Gastroesophageal sphincter (tissue), 4 donors: ENCODE data around the gene OR2W1. TPM values are rescaled to one million over a fixed set of nuclear protein-coding genes. Genes with fewer than 3 reads are reported as not detected.

Source experiments
- ATAC-seq: fragments of 150-250 bp; one replicate; pipeline ENCODE4 v1.9.1; 2016; ENCODE audit warnings: mild to moderate bottlenecking, moderate library complexity
- H3K27ac ChIP-seq, 4 donors: fragments of 200-600 bp; sonication (generic) in 3 of 4; 1 replicate in 3 of 4; 2 replicates in 1 of 4; pipeline ENCODE4 v1.5.1; 2016 to 2019
- H3K27me3 ChIP-seq: fragments of 200-600 bp; sonication (generic); one replicate; pipeline ENCODE4 v1.5.1; 2019
- H3K36me3 ChIP-seq, 2 donors: fragments of 200-600 bp; sonication (generic); one replicate each; pipeline ENCODE4 v1.5.1; 2019; ENCODE audit warnings: control low read depth in 1 of 2
- H3K4me1 ChIP-seq, 3 donors: fragments of 200-600 bp; sonication (generic); 1 replicate in 2 of 3; 2 replicates in 1 of 3; pipeline ENCODE4 v1.5.1; 2016 to 2019; ENCODE audit warnings: control low read depth in 2 of 3
- H3K4me3 ChIP-seq, 2 donors: fragments of 200-600 bp; sonication (generic); one replicate each; pipeline ENCODE4 v1.5.1; 2019; ENCODE audit warnings: mild to moderate bottlenecking in 1 of 2, moderate library complexity in 1 of 2
- H3K9me3 ChIP-seq, 3 donors: fragments of 200-600 bp; sonication (generic); one replicate each; pipeline ENCODE4 v1.5.1; 2017 to 2019; ENCODE audit warnings: control low read depth in 2 of 3
- EP300 ChIP-seq: sonication (generic); formaldehyde crosslinking; IDR thresholded peaks from one replicate; pipeline ENCODE4 v1.6.1; 2017; ENCODE audit warnings: antibody characterized with exemption, mild to moderate bottlenecking
- POLR2A ChIP-seq, 2 donors: fragments of 450-650 bp; IDR thresholded peaks; one replicate each; pipeline ENCODE4 v1.6.1; 2017; ENCODE audit warnings: antibody characterized with exemption in 2 of 2, mild to moderate bottlenecking in 2 of 2, moderate library complexity in 1 of 2
- POLR2AphosphoS5 ChIP-seq: sonication (generic); formaldehyde crosslinking; IDR thresholded peaks from one replicate; pipeline ENCODE4 v1.6.1; 2017; ENCODE audit warnings: antibody characterized with exemption
- WGBS, 2 donors: methylation state at CpG; one replicate each; pipeline ENCODE4 v1.1.5; 2018; ENCODE audit warnings: low coverage in 1 of 2; 5-methylcytosine and 5-hydroxymethylcytosine counted together
- total RNA-seq, 4 donors: library from RNA; depleted of rRNA; stranded (reverse); fragments of >200 nt; gene quantifications; one replicate each; pipeline ENCODE4 v1.1.0, GENCODE V29; 2016
- TF ChIP-seq, protein P1 (sequence below), 4 experiments: fragments of 200-600 bp in 2 of 4; fragments of 450-650 bp in 2 of 4; sonication (generic) in 1 of 4; IDR thresholded peaks; one replicate each; pipeline ENCODE4 v1.5.1; 2017 to 2019; ENCODE audit warnings: antibody characterized with exemption in 4 of 4, mild to moderate bottlenecking in 2 of 4, moderate library complexity in 2 of 4

Gene OR2W1, protein sequence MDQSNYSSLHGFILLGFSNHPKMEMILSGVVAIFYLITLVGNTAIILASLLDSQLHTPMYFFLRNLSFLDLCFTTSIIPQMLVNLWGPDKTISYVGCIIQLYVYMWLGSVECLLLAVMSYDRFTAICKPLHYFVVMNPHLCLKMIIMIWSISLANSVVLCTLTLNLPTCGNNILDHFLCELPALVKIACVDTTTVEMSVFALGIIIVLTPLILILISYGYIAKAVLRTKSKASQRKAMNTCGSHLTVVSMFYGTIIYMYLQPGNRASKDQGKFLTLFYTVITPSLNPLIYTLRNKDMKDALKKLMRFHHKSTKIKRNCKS
- total RNA-seq = not detected

DNA sequence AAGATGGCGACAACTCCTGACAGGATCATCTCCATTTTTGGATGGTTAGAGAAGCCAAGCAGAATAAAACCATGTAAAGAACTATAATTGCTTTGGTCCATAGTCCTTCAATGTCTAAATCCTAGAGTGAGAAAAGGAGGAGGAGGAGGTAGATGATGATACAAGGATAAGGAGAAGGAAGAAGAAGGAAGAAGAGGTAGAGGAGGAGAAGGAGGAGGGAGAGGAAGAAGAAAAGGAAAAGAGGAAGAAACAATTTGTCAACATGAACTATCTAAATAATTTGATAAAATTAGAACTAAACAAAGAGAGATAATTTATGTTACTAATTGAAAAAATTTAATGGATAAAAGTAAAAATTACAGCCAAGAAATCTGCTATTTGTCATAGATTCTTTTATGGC lies at the start of gene OR2W1:
OR2W1 (minus strand) TSS at position 101 of the 400 bp plus-strand sequence; CDS start at position 101, 0 bp downstream.
- no peaks in the 10 kb centered on the region for H3K4me1 ChIP-seq
- no peak within 1 kb of the TSS for H3K27ac ChIP-seq
- no peaks in the 10 kb centered on the region for H3K9me3 ChIP-seq
- no peaks in the 10 kb centered on the region for H3K36me3 ChIP-seq
- H3K27me3 ChIP-seq = no peaks in the 10 kb centered on the region
- 75 to 100% methylated on average over 1 of the region's 1 CpG for WGBS, 2 donors
- ATAC-seq = no peak
- no peak for TF ChIP-seq POLR2A (IDR thresholded peaks at IDR 0.05)
- TF ChIP-seq POLR2AphosphoS5 = no peak
- no peak for TF ChIP-seq EP300
- TF ChIP-seq, protein P1, sequence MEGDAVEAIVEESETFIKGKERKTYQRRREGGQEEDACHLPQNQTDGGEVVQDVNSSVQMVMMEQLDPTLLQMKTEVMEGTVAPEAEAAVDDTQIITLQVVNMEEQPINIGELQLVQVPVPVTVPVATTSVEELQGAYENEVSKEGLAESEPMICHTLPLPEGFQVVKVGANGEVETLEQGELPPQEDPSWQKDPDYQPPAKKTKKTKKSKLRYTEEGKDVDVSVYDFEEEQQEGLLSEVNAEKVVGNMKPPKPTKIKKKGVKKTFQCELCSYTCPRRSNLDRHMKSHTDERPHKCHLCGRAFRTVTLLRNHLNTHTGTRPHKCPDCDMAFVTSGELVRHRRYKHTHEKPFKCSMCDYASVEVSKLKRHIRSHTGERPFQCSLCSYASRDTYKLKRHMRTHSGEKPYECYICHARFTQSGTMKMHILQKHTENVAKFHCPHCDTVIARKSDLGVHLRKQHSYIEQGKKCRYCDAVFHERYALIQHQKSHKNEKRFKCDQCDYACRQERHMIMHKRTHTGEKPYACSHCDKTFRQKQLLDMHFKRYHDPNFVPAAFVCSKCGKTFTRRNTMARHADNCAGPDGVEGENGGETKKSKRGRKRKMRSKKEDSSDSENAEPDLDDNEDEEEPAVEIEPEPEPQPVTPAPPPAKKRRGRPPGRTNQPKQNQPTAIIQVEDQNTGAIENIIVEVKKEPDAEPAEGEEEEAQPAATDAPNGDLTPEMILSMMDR (IDR thresholded peaks at IDR 0.05) = no peak
- no peak within 1 kb of the TSS for H3K4me3 ChIP-seq

DNA sequence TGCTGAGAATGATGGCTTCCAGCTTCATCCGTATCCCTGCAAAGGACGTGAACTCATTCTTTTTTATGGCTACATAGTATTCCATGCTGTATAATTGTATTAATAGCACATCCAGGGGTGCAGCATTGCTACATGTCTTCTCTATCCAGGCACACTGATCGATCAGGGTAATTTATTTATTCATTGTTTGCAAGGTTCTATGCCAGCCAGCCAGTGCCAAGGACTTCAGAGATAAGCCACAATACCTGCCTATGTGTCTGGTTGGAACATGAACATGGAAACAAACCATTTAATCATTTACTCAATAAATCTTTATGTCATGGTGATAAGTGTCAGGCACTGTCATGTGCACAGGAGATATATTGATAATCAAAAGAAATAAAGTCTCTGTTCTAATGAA lies 48.0 kb upstream of the OR2W1 start:
- no peak overlapping the region for H3K27ac ChIP-seq
- no peaks in the 10 kb centered on the region for H3K4me1 ChIP-seq
- ATAC-seq = no peak
- H3K4me3 ChIP-seq = no peak overlapping the region
- TF ChIP-seq POLR2AphosphoS5 (no peak), POLR2A (IDR thresholded peaks at IDR 0.05) (no peak), EP300 (no peak)
- TF ChIP-seq, protein P1 (IDR thresholded peaks at IDR 0.05) = no peak
- WGBS, 2 donors = 74 to 79% methylated on average over 2 of the region's 3 CpGs
- H3K27me3 ChIP-seq = no peaks in the 10 kb centered on the region
- H3K36me3 ChIP-seq = no peaks in the 10 kb centered on the region
- no peaks in the 10 kb centered on the region for H3K9me3 ChIP-seq

DNA sequence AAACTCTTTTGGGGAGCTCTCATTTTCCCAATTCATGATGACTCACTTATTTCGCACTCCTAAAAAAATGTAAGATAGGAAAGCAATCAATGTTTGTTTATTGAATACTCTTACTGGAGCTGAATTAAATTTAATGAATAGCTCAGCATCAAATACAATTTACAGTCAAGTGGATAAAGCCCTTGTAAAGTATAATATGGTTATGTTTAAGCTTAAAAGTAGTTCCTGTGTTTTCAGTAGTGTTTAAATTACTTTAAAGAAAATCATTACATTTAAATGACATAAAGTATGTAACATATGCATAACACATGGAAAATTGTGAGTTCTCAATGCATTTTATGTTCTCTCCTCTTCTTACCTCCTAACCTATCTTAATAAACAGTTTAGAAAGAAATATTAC lies 42.2 kb upstream of the OR2W1 start, which contains the start of gene OR2B3:
OR2B3 (minus strand) TSS at position 101 of the 400 bp plus-strand sequence; CDS start at position 36, 65 bp downstream.
- H3K4me1 ChIP-seq = no peaks in the 10 kb centered on the region
- TF ChIP-seq POLR2AphosphoS5 (no peak), POLR2A (IDR thresholded peaks at IDR 0.05) (no peak), EP300 (no peak)
- TF ChIP-seq, protein P1 (IDR thresholded peaks at IDR 0.05) = no peak
- WGBS, 2 donors = 80 to 90% methylated on average over 1 of the region's 1 CpG

DNA sequence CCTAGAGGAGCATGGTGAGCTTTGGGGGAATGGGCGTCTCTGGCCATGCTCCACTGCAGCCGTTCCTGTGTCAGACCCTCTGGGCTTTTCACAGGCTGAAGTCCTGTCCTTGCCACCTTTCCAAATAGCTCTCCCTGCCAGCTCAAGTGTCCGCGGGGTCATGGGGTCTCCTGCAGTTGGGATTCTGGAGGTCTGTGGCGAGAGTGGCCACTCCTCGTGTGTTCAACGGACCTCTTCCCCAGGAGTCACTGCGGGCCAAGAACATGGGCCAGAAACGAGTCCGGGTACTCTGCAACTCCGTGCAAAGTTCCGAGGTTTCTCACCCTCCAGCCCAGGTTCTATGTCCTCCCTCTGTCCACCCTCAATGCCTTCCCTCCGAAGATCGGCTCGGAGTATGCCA lies 37.5 kb upstream of the OR2W1 start:
- no peaks in the 10 kb centered on the region for H3K4me1 ChIP-seq
- 80 to 90% methylated on average over 1 to 9 of the region's 15 CpGs for WGBS, 2 donors
- no peak for ATAC-seq
- H3K9me3 ChIP-seq = no peaks in the 10 kb centered on the region
- H3K27ac ChIP-seq = no peak overlapping the region
- no peak overlapping the region for H3K4me3 ChIP-seq
- no peaks in the 10 kb centered on the region for H3K27me3 ChIP-seq
- no peaks in the 10 kb centered on the region for H3K36me3 ChIP-seq
- TF ChIP-seq, protein P1 (IDR thresholded peaks at IDR 0.05) = no peak

More for the DNA sequence above, 42.2 kb upstream of the OR2W1 start, which contains the start of gene OR2B3:
- no peak within 1 kb of the TSS for H3K27ac ChIP-seq
- H3K9me3 ChIP-seq = no peaks in the 10 kb centered on the region
- no peaks in the 10 kb centered on the region for H3K27me3 ChIP-seq
- no peak for ATAC-seq
- no peak within 1 kb of the TSS for H3K4me3 ChIP-seq
- no peaks in the 10 kb centered on the region for H3K36me3 ChIP-seq

DNA sequence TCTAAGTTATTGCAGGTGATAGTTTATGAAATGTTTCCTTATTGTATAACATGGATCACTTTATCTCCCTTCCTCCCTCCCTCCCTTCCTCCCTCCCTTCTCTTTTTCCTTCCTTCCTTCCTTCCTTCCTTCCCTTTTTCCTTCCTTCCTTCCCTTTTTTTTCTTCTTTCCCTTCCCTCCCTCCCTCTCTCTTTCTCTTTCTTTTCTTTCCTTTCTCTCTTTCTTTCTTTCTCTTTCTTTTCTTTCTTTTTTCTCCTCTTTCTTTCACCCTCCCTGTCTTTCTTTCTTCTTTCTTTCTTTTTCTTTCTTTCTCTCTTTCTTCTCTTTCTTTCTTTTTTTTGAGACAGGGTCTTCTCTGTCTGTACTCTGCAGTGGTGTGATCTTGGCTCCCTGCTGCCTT lies 36.3 kb upstream of the OR2W1 start:
- no peak overlapping the region for H3K27ac ChIP-seq
- H3K36me3 ChIP-seq = no peaks in the 10 kb centered on the region
- no peak overlapping the region for H3K4me3 ChIP-seq
- H3K9me3 ChIP-seq = no peaks in the 10 kb centered on the region
- no peaks in the 10 kb centered on the region for H3K4me1 ChIP-seq
- no peaks in the 10 kb centered on the region for H3K27me3 ChIP-seq
- TF ChIP-seq, protein P1 (IDR thresholded peaks at IDR 0.05) = no peak
- no peak for TF ChIP-seq EP300
- TF ChIP-seq POLR2AphosphoS5 = no peak
- no peak for TF ChIP-seq POLR2A (IDR thresholded peaks at IDR 0.05)
- no peak for ATAC-seq
